HG03521 (cell line): ENCODE data around the gene PCDHGB4.
"Not testable (repeated sequence)": the region's sequence is repeated elsewhere in the genome, so short reads cannot be mapped to it uniquely, and the experiment has no call there.

Experiments used
- ATAC-seq: cut with Tn5 transposase; IDR thresholded peaks from one replicate; pipeline ENCODE4 v1.9.1; 2021; ENCODE audit warnings: mild to moderate bottlenecking, moderate library complexity; ENCODE audit not compliant: unreplicated experiment

PCDHGB4 gene

GRCh38 chr5:141422742-141423291 lies 35.3 kb downstream of the PCDHGB4 start:
- no peak for ATAC-seq

- no peak for ATAC-seq
Observed at GRCh38 chr5:141427783-141428426, 40.4 kb downstream of the PCDHGB4 start.

GRCh38 chr5:141430332-141431113 lies 43.0 kb downstream of the PCDHGB4 start, which contains the start of gene PCDHGA12:
Gene PCDHGA12, plus strand, starts transcription at chr5:141430507. Its CDS starts 253 bp downstream, at chr5:141430760.
- peak; percentile 84 for ATAC-seq

GRCh38 chr5:141431286-141431685 lies 43.8 kb downstream of the PCDHGB4 start:
- no peak for ATAC-seq

GRCh38 chr5:141432308-141432707 lies 44.8 kb downstream of the PCDHGB4 start:
- ATAC-seq: not testable (repeated sequence)

- not testable (repeated sequence) for ATAC-seq
Observed at GRCh38 chr5:141432726-141433125, 45.2 kb downstream of the PCDHGB4 start.

GRCh38 chr5:141434006-141434405 lies 46.5 kb downstream of the PCDHGB4 start:
- ATAC-seq: no peak

GRCh38 chr5:141437221-141437620 lies 49.7 kb downstream of the PCDHGB4 start:
- ATAC-seq: no peak

- ATAC-seq: no peak
Observed at GRCh38 chr5:141439411-141440141, 52.1 kb downstream of the PCDHGB4 start.
